Fibroblast of upper back skin (primary cell): Measurements from ENCODE around the gene SLC39A13.

Source experiments
- DNase-seq: peaks from one replicate; pipeline ENCODE4 v3.0.0-alpha.2; 2013

The SLC39A13 gene

DNA sequence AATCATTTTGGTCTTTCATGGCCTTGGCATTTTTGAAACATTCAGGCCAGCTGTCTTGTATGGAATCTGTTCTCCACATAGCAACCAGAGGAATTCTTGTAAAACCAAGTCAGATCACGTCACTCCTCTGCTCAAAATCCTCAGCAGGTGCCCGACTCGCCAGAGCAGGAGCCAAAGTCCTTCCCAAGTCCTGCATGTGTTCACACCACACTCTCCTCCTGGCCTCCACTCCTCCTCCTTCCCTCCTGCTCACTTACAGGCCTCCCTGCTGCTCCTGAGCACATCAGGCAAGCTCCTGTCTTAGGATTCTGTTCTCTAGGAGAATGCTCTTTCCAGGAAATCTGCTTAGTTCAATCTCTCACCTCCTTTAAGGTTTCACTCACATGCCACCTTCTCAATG, 24.8 kb downstream of the SLC39A13 start:
- DNase-seq = no peak

GRCh38 chr11:47434011-47434786, 25.8 kb downstream of the SLC39A13 start:
- DNase-seq = peak; percentile 60

GRCh38 chr11:47435687-47436086, 27.3 kb downstream of the SLC39A13 start:
- DNase-seq = no peak

DNA sequence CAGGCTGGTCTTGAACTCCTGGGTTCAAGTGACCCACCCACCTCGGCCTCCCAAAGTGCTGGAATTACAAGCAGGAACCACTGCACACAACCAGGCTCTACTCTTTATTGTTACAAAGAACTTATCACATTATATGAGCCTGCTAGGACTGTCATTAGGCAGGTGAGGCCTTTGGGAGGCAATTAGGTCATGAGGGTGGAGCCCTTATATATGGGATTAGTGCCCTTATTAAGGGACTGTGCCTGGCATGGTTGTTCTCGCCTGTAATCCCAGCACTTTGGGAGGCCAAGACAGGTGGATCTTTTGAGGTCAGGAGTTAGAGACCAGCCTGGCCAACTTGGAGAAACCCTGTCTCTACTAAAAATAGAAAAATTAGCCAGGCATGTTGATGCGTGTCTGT, 28.3 kb downstream of the SLC39A13 start:
- DNase-seq = no peak

GRCh38 chr11:47437218-47437745, 28.9 kb downstream of the SLC39A13 start:
- no peak for DNase-seq

GRCh38 chr11:47437746-47438418, 29.5 kb downstream of the SLC39A13 start:
- DNase-seq = no peak

DNA sequence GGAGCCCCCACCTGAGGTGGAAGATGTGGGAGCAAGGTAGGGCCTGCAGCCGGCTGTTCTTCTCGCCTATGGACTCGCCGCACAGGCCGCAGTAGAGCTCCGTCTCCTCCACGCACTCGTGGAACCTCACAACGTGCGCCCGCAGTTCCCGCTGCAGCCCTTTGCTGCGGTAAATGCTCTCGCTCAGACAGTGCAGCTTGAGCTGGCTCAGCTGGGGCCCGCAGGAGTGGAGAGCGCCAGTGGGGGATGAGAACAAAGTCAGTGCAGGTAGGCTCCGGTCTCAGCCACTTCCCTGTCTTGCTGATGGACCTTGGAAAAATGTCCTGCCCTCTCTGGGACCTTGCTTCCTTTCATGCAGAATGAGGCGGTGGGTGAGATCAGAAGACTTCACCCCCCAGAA, 30.3 kb downstream of the SLC39A13 start:
- DNase-seq = no peak

DNA sequence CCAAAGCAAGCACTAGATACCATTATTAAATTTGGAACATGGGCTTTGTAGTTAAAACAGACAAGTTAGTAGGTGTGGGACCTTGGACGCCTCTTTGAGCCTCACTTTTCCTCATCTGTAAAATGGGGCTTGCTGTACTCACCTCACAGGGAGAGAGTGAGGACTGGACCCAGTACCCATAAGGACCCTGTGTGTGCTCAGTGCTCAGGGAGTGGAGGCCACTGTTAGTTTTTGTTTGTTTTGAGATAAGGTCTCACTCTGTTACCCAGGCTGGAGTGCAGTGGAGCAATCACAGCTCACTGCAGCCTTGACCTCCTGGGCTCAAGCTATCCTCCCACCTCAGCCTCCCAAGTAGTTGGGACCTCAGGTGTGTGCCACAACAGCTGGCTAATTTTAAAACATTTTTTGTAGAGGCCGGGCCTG, 31.7 kb downstream of the SLC39A13 start:
- DNase-seq = no peak

DNA sequence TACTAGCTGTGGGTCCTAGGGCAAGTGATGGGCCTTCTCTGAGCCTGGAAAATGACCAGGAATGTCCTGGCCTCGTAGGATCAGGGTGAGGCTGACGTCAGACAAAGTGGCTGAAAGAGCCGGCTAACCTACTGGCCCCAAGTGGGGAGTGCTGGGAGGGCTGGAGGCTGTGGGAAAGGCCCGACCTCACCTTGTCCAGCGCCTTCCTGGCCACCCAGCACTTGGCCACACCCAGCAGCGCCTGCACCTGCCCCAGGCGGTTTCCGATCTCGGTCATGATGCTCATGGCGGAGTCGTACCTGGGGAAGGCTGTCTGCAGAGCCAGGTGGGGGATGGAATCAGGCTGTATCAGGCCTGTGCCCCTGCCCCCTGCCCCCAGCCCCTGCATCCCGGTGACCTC, 33.0 kb downstream of the SLC39A13 start:
- no peak for DNase-seq

GRCh38 chr11:47442514-47442913, 34.1 kb downstream of the SLC39A13 start:
- no peak for DNase-seq

GRCh38 chr11:47443028-47443700, 34.8 kb downstream of the SLC39A13 start:
- DNase-seq = no peak

DNA sequence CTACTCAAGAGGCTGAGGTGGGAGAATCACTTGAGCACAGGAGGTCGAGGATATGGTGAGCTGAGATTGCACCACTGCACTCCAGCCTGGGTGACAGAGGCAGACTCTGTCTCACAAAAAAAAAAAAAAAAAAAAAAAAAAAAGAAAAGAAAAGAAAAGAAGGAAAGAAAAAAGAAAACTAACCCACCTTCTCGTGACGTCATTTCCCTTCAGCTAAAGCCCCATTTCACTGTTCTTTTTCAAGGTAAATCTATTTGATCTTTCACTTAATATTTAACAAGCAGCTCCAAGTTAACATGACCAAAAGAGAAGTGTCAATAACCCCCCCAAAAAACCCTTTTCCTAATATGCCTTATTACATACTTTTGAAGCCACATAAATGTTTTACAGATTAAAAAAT, 35.4 kb downstream of the SLC39A13 start:
- no peak for DNase-seq

GRCh38 chr11:47445840-47446239, 37.5 kb downstream of the SLC39A13 start:
- no peak for DNase-seq

GRCh38 chr11:47446833-47447232, 38.4 kb downstream of the SLC39A13 start:
- DNase-seq = no peak

DNA sequence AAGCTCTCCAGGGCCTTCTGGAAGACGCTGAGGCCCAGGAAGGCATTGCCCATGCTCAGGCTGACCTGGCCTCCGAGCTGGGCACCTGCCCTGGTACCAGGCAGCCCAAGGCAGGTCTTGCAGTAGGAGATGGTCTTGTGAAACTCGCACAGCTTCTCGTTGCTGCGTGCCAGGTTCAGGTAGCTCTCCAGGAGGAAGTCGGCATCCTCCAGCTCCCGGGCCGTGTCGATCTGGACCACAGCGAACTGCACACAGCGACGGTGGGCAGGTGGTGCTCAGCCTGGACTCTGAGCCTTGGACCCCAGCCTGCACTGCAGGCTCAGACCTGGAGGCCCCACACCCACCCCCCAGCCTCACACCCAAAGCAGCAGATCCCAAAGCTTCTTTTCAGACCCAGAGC, 39.5 kb downstream of the SLC39A13 start:
- no peak for DNase-seq

GRCh38 chr11:47448566-47449427, 40.4 kb downstream of the SLC39A13 start, which contains the start of gene RAPSN:
Gene RAPSN, minus strand, starts transcription at chr11:47449136. Its CDS starts 172 bp downstream, at chr11:47448964.
- DNase-seq = no peak

DNA sequence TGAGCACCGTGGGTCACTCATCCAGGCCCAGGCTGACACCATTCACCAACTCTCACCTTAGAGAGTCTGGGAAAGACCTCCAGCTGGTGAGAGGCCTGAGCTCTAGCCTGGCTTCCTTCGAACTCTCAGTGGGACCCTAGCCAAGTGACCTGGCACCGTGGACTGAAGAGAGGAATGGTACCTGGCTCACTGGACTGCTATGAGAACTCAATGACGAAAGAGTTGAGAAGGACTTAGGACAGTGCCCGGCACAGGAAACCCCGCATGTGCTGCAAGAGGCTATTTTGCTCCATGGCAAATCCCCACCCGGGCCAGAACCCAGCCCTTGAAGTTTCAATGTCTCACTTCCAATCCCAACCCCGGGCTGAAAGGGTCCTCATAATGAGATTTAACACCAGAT, 41.2 kb downstream of the SLC39A13 start:
- DNase-seq = no peak

- DNase-seq = no peak
These were observed 43.0 kb downstream of the SLC39A13 start for GRCh38 chr11:47451436-47451835.

GRCh38 chr11:47451990-47452389, 43.6 kb downstream of the SLC39A13 start:
- no peak for DNase-seq

DNA sequence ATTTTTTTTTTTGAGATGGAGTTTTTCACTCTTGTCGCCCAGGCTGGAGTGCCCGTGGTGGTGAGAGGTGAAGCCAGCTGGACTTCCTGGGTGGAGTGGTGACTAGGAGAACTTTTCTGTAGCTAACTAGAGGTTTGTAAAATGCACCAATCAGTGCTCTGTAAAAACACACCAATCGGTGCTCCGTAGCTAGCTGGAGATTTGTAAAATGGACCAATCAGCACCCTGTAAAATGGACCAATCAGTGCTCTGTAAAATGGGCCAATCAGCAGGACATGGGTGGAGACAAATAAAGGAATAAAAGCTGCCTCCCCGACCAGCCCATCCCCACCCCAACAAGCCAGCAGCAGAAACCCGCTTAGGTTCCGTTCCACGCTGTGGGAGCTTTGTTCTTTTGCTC, 45.0 kb downstream of the SLC39A13 start:
- no peak for DNase-seq

DNA sequence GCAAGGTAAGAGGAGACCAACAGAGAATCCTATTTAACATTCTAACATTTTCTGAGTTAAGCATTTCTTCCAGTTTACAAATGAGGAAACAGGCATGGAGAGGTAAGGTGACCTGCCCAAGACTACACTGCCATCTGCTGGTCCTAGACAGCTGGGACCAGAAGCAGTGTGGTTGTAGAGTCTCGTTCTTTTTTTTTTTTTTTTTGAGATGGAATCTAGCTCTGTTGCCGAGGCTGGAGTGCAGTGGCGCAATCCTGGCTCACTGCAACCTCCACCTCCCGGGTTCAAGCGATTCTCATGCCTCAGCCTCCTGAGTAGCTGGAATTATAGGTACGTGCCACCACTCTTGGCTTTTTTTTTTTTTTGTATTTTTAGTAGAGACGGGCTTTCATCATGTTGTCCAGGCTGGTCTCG, 45.9 kb downstream of the SLC39A13 start:
- DNase-seq = peak; percentile 85

GRCh38 chr11:47460571-47461235, 52.3 kb downstream of the SLC39A13 start:
- no peak for DNase-seq
